Stomach (tissue), 9 donors: ENCODE measurements around the gene SEMA5A. TPM values are rescaled to one million over a fixed set of nuclear protein-coding genes. Genes with fewer than 3 reads are reported as not detected.
"Not testable (repeated sequence)": the region's sequence is repeated elsewhere in the genome, so short reads cannot be mapped to it uniquely, and the experiment has no call there.

Experiments
- DNase-seq, 2 donors: peaks; one replicate each; pipeline versions ENCODE4 v3.0.0 to v3.0.0-alpha.2; 2013 to 2019
- H3K27ac ChIP-seq, 5 donors: fragments of 200-600 bp in 4 of 5; sonication (generic) in 4 of 5; one replicate each; pipeline ENCODE4 v1.5.1; 2013 to 2019; ENCODE audit warnings: mild to moderate bottlenecking in 1 of 5, moderate library complexity in 1 of 5
- H3K27me3 ChIP-seq, 3 donors: fragments of 200-600 bp; sonication (generic); one replicate each; pipeline ENCODE4 v1.5.1; 2017 to 2019; ENCODE audit warnings: mixed run types in 1 of 3
- H3K36me3 ChIP-seq, 4 donors: fragments of 200-600 bp; sonication (generic); 1 replicate in 3 of 4; 2 replicates in 1 of 4; pipeline ENCODE4 v1.5.1; 2016 to 2019
- H3K4me1 ChIP-seq, 4 donors: fragments of 200-600 bp; sonication (generic); one replicate each; pipeline ENCODE4 v1.5.1; 2016 to 2019
- H3K4me3 ChIP-seq, 4 donors: fragments of 200-600 bp; sonication (generic) in 3 of 4; one replicate each; pipeline ENCODE4 v1.5.1; 2016 to 2019; ENCODE audit warnings: mild to moderate bottlenecking in 1 of 4
- H3K9me3 ChIP-seq, 4 donors: fragments of 200-600 bp; sonication (generic); one replicate each; pipeline ENCODE4 v1.5.1; 2016 to 2019
- CTCF ChIP-seq, 7 experiments: fragments of 450-650 bp in 4 of 7; fragments of 200-600 bp in 3 of 7; sonication (generic) in 3 of 7; IDR thresholded peaks; one replicate each; pipeline ENCODE4 v1.5.1; 2016 to 2019; ENCODE audit warnings: antibody characterized with exemption in 7 of 7, control low read depth in 2 of 7, mild to moderate bottlenecking in 1 of 7
- EP300 ChIP-seq: sonication (generic); formaldehyde crosslinking; IDR thresholded peaks from one replicate; pipeline ENCODE4 v1.6.1; 2017; ENCODE audit warnings: antibody characterized with exemption
- POLR2A ChIP-seq, 4 donors: fragments of 450-650 bp; IDR thresholded peaks; one replicate each; pipeline ENCODE4 v1.6.1; 2016; ENCODE audit warnings: antibody characterized with exemption in 4 of 4, control low read depth in 2 of 4, mild to moderate bottlenecking in 1 of 4, moderate library complexity in 1 of 4
- POLR2AphosphoS5 ChIP-seq, 3 donors: sonication (generic); formaldehyde crosslinking; IDR thresholded peaks; one replicate each; pipeline ENCODE4 v1.6.1; 2016; ENCODE audit warnings: antibody characterized with exemption in 3 of 3
- WGBS, 5 donors: extraction: QIAGEN DNeasy Blood & Tissue Kit in 3 of 5; methylation state at CpG; one replicate each; pipeline versions ENCODE4 v1.1.5 to v1.1.7; 2013 to 2018; 5-methylcytosine and 5-hydroxymethylcytosine counted together
- intact Hi-C: fragments of 100-400 bp; cut with DNase I; formaldehyde crosslinking; loops from one replicate; pipeline ENCODE4 v1.15.1; 2023; ENCODE audit warnings: low total_unique reads
- polyA plus RNA-seq, 3 donors: library from polyadenylated mRNA; stranded (reverse); fragments of 200-250 nt; gene quantifications; one replicate each; pipeline ENCODE4 v1.2.3, GENCODE V29; 2013
- total RNA-seq, 5 donors: library from RNA; depleted of rRNA; stranded (reverse); fragments of >200 nt; gene quantifications; one replicate each; pipeline versions ENCODE4 v1.1.0 to v1.2.3, GENCODE V29; 2014 to 2016
- donor health status: healthy with polysubstance abuse.
- donor health status: Bipolar disorder and iron deficiency.
- donor health status: healthy.

The SEMA5A gene
- total and polyA plus RNA-seq, 8 donors, result 0.62 to 26.4 (median 3.2) TPM

- TF ChIP-seq POLR2A (IDR thresholded peaks at IDR 0.05) (no peak), EP300 (no peak), CTCF (IDR thresholded peaks at IDR 0.05) (no peak), POLR2AphosphoS5 (IDR thresholded peaks at IDR 0.05) (no peak)
- no peaks in the 10 kb centered on the region for H3K9me3 ChIP-seq
- H3K4me3 ChIP-seq, result no peak overlapping the region
- no peaks in the 10 kb centered on the region for H3K36me3 ChIP-seq
- no peak overlapping the region for H3K27ac ChIP-seq
- intact Hi-C loops, result no loop called here
- no peaks in the 10 kb centered on the region for H3K27me3 ChIP-seq
- 75 to 83% (median 80%) methylated on average over 1 of the region's 1 CpG for WGBS, 5 donors
- H3K4me1 ChIP-seq, result no peaks in the 10 kb centered on the region
- no peak for DNase-seq
Measured at GRCh38 chr5:9405196-9405754, 140.6 kb downstream of the SEMA5A start.

- Histone ChIP-seq H3K9me3 (no peaks in the 10 kb centered on the region), H3K36me3 (no peaks in the 10 kb centered on the region), H3K4me1 (no peaks in the 10 kb centered on the region), H3K4me3 (no peak overlapping the region), H3K27ac (no peak overlapping the region), H3K27me3 (no peaks in the 10 kb centered on the region)
- no peak for TF ChIP-seq POLR2A (IDR thresholded peaks at IDR 0.05)
- TF ChIP-seq CTCF (IDR thresholded peaks at IDR 0.05), result no peak
- no peak for TF ChIP-seq EP300
- no peak for TF ChIP-seq POLR2AphosphoS5 (IDR thresholded peaks at IDR 0.05)
- DNase-seq, result no peak
- 66 to 81% (median 78%) methylated on average over 4 of the region's 4 CpGs for WGBS, 5 donors
- intact Hi-C loops, result no loop called here
Measured at GRCh38 chr5:9401786-9402472, 143.9 kb downstream of the SEMA5A start.

- DNase-seq, H3K4me1 ChIP-seq, H3K27ac ChIP-seq, H3K9me3 ChIP-seq, intact Hi-C loops, H3K4me3 ChIP-seq, H3K36me3 ChIP-seq, H3K27me3 ChIP-seq: not testable (repeated sequence)
- 73 to 90% (median 85%) methylated on average over 5 of the region's 5 CpGs for WGBS, 5 donors
Measured at GRCh38 chr5:9399783-9400182, 146.1 kb downstream of the SEMA5A start.

GRCh38 chr5:9399094-9399493, 146.8 kb downstream of the SEMA5A start:
- 84 to 94% (median 87%) methylated on average over 2 of the region's 2 CpGs for WGBS, 5 donors
- no peak overlapping the region for H3K4me3 ChIP-seq

More at GRCh38 chr5:9399094-9399493, 146.8 kb downstream of the SEMA5A start:
- no peak for DNase-seq
- Histone ChIP-seq H3K4me1 (no peaks in the 10 kb centered on the region), H3K27me3 (no peaks in the 10 kb centered on the region), H3K36me3 (no peaks in the 10 kb centered on the region), H3K9me3 (no peaks in the 10 kb centered on the region), H3K27ac (no peak overlapping the region)
- intact Hi-C loops, result no loop called here
- TF ChIP-seq POLR2A (IDR thresholded peaks at IDR 0.05) (no peak), EP300 (no peak), CTCF (IDR thresholded peaks at IDR 0.05) (no peak), POLR2AphosphoS5 (IDR thresholded peaks at IDR 0.05) (no peak)
